Left lung (tissue), 10 donors: ENCODE data around the gene NDUFA7. TPM values are rescaled to one million over a fixed set of nuclear protein-coding genes. Genes with fewer than 3 reads are reported as not detected.
A peak's percentile ranks its signal among the peaks of the same experiment; 100 is the strongest.
"Not testable (repeated sequence)": the region's sequence is repeated elsewhere in the genome, so short reads cannot be mapped to it uniquely, and the experiment has no call there.

Source experiments
- ATAC-seq: fragments of 200-7000 bp; cut with Tn5 transposase; one replicate; pipeline ENCODE4 v1.9.1; 2020; ENCODE audit warnings: moderate library complexity
- DNase-seq, 4 donors: peaks; one replicate each; pipeline ENCODE4 v3.0.0-alpha.2; 2013 to 2020
- H3K27ac ChIP-seq, 2 donors: fragments of 200-600 bp; sonication (generic) in 1 of 2; one replicate each; pipeline versions ENCODE4 v1.5.0 to v1.8.0; 2020 to 2021
- H3K27me3 ChIP-seq, 2 donors: fragments of 200-600 bp; sonication (generic) in 1 of 2; one replicate each; pipeline versions ENCODE4 v1.5.0 to v1.8.0; 2020 to 2021
- H3K36me3 ChIP-seq, 2 donors: fragments of 200-600 bp; sonication (generic) in 1 of 2; one replicate each; pipeline versions ENCODE4 v1.5.0 to v1.8.0; 2020 to 2021
- H3K4me1 ChIP-seq, 2 donors: fragments of 200-600 bp; one replicate each; pipeline ENCODE4 v1.8.0; 2021
- H3K4me3 ChIP-seq, 2 donors: fragments of 200-600 bp; sonication (generic) in 1 of 2; one replicate each; pipeline versions ENCODE4 v1.5.0 to v1.8.0; 2020 to 2021; ENCODE audit warnings: mild to moderate bottlenecking in 1 of 2
- H3K9me3 ChIP-seq, 2 donors: fragments of 200-600 bp; sonication (generic) in 1 of 2; one replicate each; pipeline versions ENCODE4 v1.5.0 to v1.8.0; 2020 to 2021
- CTCF ChIP-seq, 2 donors: fragments of 200-600 bp; sonication (generic) in 1 of 2; IDR thresholded peaks; one replicate each; pipeline versions ENCODE4 v1.5.0 to v1.8.0; 2021; ENCODE audit warnings: antibody characterized with exemption in 2 of 2
- intact Hi-C, 2 donors: fragments of 100-400 bp; cut with DNase I; formaldehyde crosslinking; loops; one replicate each; pipeline versions ENCODE4 v1.11.2 to v1.14.2; 2022
- polyA plus RNA-seq, 6 donors: library from polyadenylated mRNA; unstranded; fragments of 120-200 nt; gene quantifications; one replicate each; pipeline ENCODE4 v1.2.1, GENCODE V29; 2013; ENCODE audit not compliant: insufficient read length in 6 of 6
- total RNA-seq, 2 donors: library from RNA; stranded (reverse); fragmentation: NEBNext Ultra II Directional; extraction: Animal tissue kit (Norgen Biotek cat#: 25700); gene quantifications; one replicate each; pipeline ENCODE4 v1.2.1, GENCODE V29; 2021
- donor health status: DM: no; HTN: yes; CAD: no.
- donor health status: DM: no; HTN: no; CAD: no.

Gene NDUFA7
- total and polyA plus RNA-seq, 8 donors = 32.0 to 51.6 (median 38.7) TPM

DNA sequence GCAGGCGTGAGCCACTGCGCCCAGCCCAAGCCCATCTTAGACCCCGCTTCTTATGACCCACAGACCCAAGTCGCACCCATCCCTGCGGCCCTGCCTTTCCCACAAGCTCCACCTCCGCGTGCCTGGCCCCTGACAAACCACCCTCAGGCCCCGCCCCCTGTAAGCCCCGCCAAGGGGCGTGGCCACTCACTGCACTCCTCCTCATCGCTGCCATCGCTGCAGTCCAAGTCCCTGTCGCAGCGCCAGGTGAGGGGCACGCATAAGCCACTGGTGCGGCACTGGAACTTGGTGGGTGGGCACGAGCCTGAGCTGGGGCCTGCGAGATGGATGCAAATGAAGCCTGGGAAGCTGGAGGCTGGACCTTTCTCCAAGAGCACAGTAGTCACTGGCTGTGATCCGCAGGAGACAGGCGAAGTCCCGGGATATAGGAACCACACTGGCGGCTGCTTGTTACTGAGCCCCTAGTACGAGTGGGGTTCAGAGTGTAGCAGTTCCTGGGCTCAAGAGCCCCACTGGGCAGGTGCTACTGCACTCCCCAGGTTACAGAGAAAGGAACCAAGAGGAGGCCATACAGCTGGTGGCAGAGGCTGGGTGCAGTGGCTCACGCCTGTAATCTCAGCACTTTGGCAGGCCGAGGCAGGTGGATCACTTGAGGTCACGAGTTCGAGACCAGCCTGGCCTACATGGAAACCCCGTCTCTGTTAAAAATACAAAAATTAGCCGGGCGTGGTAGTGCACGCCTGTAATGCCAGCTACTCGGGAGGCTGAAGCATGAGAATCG, 16.1 kb downstream of the NDUFA7 start:
- ATAC-seq = no peak

GRCh38 chr19:8302734-8303133, 18.4 kb downstream of the NDUFA7 start:
- Histone ChIP-seq H3K36me3 (peaks cover 0 to 20% of the 10 kb centered on the region in 2 donors), H3K9me3 (no peaks in the 10 kb centered on the region), H3K4me1 (peaks cover 4 to 19% of the 10 kb centered on the region in 2 donors), H3K27me3 (peaks cover 0 to 2% of the 10 kb centered on the region in 2 donors), H3K4me3 (no peak overlapping the region), H3K27ac (no peak overlapping the region)
- ATAC-seq (no peak), DNase-seq (peak in 1 of 4 donors; percentile 31)
- intact Hi-C loops = no loop called here
- TF ChIP-seq CTCF (IDR thresholded peaks at IDR 0.05) = no peak

More for the DNA sequence above, 16.1 kb downstream of the NDUFA7 start:
- Histone ChIP-seq H3K4me1 (peaks cover 13 to 39% of the 10 kb centered on the region in 2 donors), H3K27me3 (peaks cover 0 to 5% of the 10 kb centered on the region in 2 donors), H3K4me3 (no peak overlapping the region), H3K27ac (no peak overlapping the region), H3K9me3 (no peaks in the 10 kb centered on the region), H3K36me3 (peaks cover 0 to 27% of the 10 kb centered on the region in 2 donors)
- TF ChIP-seq CTCF (IDR thresholded peaks at IDR 0.05) = no peak
- intact Hi-C loops = no loop called here
- DNase-seq = peak in 2 of 4 donors; percentile 28 to 71

DNA sequence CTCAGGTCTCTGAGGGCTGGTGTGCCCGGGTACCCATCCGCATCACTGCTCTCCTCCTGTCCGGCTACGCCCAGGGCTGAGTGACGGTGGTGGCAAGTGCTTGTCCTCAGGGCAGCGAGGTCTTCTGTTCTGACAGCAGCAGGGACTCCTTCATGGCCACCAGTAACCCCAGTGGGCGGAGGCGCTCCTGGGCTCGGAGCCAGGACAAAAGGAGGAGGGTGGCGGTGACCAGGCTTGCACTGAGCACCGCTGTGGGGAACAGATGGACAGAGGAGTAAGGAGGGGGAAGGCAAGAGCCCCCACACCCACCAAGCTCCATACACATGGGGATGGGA, 18.9 kb downstream of the NDUFA7 start:
- no peak overlapping the region for H3K27ac ChIP-seq
- DNase-seq (peak in 2 of 4 donors; percentile 34 to 72), ATAC-seq (peak; percentile 14)
- no peak for TF ChIP-seq CTCF (IDR thresholded peaks at IDR 0.05)
- intact Hi-C loops = no loop called here
- peaks cover under 1 to 15% of the 10 kb centered on the region in 2 donors for H3K4me1 ChIP-seq
- no peaks in the 10 kb centered on the region for H3K9me3 ChIP-seq
- no peaks in the 10 kb centered on the region for H3K27me3 ChIP-seq
- no peak overlapping the region for H3K4me3 ChIP-seq
- H3K36me3 ChIP-seq = peaks cover 0 to 20% of the 10 kb centered on the region in 2 donors

DNA sequence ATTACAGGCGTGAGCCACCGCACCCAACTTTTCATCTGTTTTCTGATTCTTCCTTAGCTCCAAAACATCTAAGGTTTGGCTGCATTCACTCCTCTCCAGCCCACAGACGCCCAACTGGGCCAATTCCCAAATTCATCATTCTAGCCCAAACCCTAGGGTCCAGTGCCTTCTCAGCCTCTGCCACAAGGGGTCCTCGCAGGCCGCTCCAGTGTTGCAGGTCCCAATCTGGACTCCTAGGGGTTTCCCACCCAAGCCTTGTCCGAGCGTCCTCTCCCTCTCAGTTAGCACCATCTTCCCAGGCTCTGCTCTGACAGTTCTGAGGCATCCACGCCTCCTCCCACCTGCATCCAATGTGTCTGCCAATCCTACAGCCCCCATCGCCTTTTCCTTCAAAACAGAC, 29.8 kb downstream of the NDUFA7 start:
- H3K27me3 ChIP-seq, H3K36me3 ChIP-seq, H3K4me1 ChIP-seq, H3K9me3 ChIP-seq, H3K27ac ChIP-seq, intact Hi-C loops, DNase-seq, H3K4me3 ChIP-seq: not testable (repeated sequence)
- ATAC-seq = peak; percentile 86

GRCh38 chr19:8276508-8276907, 44.7 kb downstream of the NDUFA7 start:
- peak; percentile 79 for ATAC-seq
- DNase-seq, H3K4me1 ChIP-seq, H3K36me3 ChIP-seq, H3K27me3 ChIP-seq, H3K4me3 ChIP-seq, H3K9me3 ChIP-seq, H3K27ac ChIP-seq, intact Hi-C loops: not testable (repeated sequence)

GRCh38 chr19:8269724-8270123, 51.5 kb downstream of the NDUFA7 start:
- Histone ChIP-seq H3K36me3 (no peaks in the 10 kb centered on the region), H3K4me1 (peaks cover 8 to 16% of the 10 kb centered on the region in 2 donors), H3K9me3 (no peaks in the 10 kb centered on the region), H3K27ac (no peak overlapping the region), H3K27me3 (peaks cover 0 to 14% of the 10 kb centered on the region in 2 donors), H3K4me3 (no peak overlapping the region)
- no peak for TF ChIP-seq CTCF (IDR thresholded peaks at IDR 0.05)
- ATAC-seq (no peak), DNase-seq (no peak)
- intact Hi-C loops = no loop called here
